RWPE2 (cell line): ENCODE measurements around the gene SNAP47.
A peak's percentile ranks its signal among the peaks of the same experiment; 100 is the strongest.

ENCODE experiments used
- ATAC-seq: fragments of 200-7000 bp; cut with Tn5 transposase; 3 replicates; pipeline ENCODE4 v1.9.1; 2021; ENCODE audit warnings: low read depth
- DNase-seq: peaks from one replicate; pipeline ENCODE4 v3.0.0-alpha.2; 2020; ENCODE audit warnings: low spot score
- H3K27ac ChIP-seq: fragments of 450-650 bp; 2 replicates; pipeline ENCODE4 v1.5.1; 2017; ENCODE audit warnings: mild to moderate bottlenecking; ENCODE audit not compliant: poor library complexity, severe bottlenecking
- H3K27me3 ChIP-seq: fragments of 250-450 bp; sonication (Bioruptor Pico); 2 replicates; pipeline ENCODE4 v1.5.1; 2021; ENCODE audit warnings: mild to moderate bottlenecking, moderate library complexity; ENCODE audit not compliant: insufficient read depth, poor library complexity, severe bottlenecking
- H3K36me3 ChIP-seq: fragments of 250-450 bp; sonication (Bioruptor Pico); 2 replicates; pipeline ENCODE4 v1.5.1; 2020; ENCODE audit warnings: low read depth, mild to moderate bottlenecking, moderate library complexity
- H3K4me1 ChIP-seq: fragments of 250-450 bp; sonication (Bioruptor Pico); 2 replicates; pipeline ENCODE4 v1.5.1; 2021; ENCODE audit warnings: mild to moderate bottlenecking, moderate library complexity; ENCODE audit not compliant: insufficient read depth, poor library complexity, severe bottlenecking
- H3K4me3 ChIP-seq: fragments of 250-450 bp; sonication (Bioruptor Pico); 2 replicates; pipeline ENCODE4 v1.5.1; 2021; ENCODE audit warnings: mild to moderate bottlenecking, moderate library complexity; ENCODE audit not compliant: severe bottlenecking
- H3K9me3 ChIP-seq: fragments of 250-450 bp; sonication (Bioruptor Pico); 2 replicates; pipeline ENCODE4 v1.5.1; 2021; ENCODE audit warnings: mild to moderate bottlenecking, moderate library complexity; ENCODE audit not compliant: severe bottlenecking
- TF ChIP-seq, protein P1 (sequence below): fragments of 450-650 bp; IDR thresholded peaks from one replicate; pipeline ENCODE4 v1.5.1; 2017; ENCODE audit warnings: mild to moderate bottlenecking, moderate library complexity; ENCODE audit not compliant: poor library complexity, severe bottlenecking

The SNAP47 gene

GRCh38 chr1:227760377-227760776, 25.1 kb downstream of the SNAP47 start:
- H3K27me3 ChIP-seq = no peaks in the 10 kb centered on the region
- no peak for ATAC-seq
- TF ChIP-seq, protein P1, sequence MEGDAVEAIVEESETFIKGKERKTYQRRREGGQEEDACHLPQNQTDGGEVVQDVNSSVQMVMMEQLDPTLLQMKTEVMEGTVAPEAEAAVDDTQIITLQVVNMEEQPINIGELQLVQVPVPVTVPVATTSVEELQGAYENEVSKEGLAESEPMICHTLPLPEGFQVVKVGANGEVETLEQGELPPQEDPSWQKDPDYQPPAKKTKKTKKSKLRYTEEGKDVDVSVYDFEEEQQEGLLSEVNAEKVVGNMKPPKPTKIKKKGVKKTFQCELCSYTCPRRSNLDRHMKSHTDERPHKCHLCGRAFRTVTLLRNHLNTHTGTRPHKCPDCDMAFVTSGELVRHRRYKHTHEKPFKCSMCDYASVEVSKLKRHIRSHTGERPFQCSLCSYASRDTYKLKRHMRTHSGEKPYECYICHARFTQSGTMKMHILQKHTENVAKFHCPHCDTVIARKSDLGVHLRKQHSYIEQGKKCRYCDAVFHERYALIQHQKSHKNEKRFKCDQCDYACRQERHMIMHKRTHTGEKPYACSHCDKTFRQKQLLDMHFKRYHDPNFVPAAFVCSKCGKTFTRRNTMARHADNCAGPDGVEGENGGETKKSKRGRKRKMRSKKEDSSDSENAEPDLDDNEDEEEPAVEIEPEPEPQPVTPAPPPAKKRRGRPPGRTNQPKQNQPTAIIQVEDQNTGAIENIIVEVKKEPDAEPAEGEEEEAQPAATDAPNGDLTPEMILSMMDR = no peak
- peaks cover 18% of the 10 kb centered on the region for H3K4me1 ChIP-seq
- no peak for DNase-seq
- H3K36me3 ChIP-seq = peaks cover 11% of the 10 kb centered on the region; the same call in 1 of the 2 replicates
- H3K27ac ChIP-seq = peak overlapping the region; percentile 66
- H3K9me3 ChIP-seq = no peaks in the 10 kb centered on the region
- no peak overlapping the region for H3K4me3 ChIP-seq

- peaks cover 18% of the 10 kb centered on the region for H3K4me1 ChIP-seq
- TF ChIP-seq, protein P1 = no peak
- no peaks in the 10 kb centered on the region for H3K27me3 ChIP-seq
- peaks cover 11% of the 10 kb centered on the region; the same call in 1 of the 2 replicates for H3K36me3 ChIP-seq
- peak overlapping the region; percentile 84 for H3K27ac ChIP-seq
- no peaks in the 10 kb centered on the region for H3K9me3 ChIP-seq
- ATAC-seq = no peak
- H3K4me3 ChIP-seq = no peak overlapping the region
- DNase-seq = no peak
Measured at GRCh38 chr1:227761621-227762230, 26.5 kb downstream of the SNAP47 start.

- H3K36me3 ChIP-seq = peaks cover 11% of the 10 kb centered on the region; the same call in 1 of the 2 replicates
- peaks cover 18% of the 10 kb centered on the region for H3K4me1 ChIP-seq
- H3K4me3 ChIP-seq = no peak overlapping the region
- peak overlapping the region; percentile 84 for H3K27ac ChIP-seq
- DNase-seq = no peak
- peak; percentile 43 for ATAC-seq
- TF ChIP-seq, protein P1 = peak; percentile 78
- no peaks in the 10 kb centered on the region for H3K27me3 ChIP-seq
- H3K9me3 ChIP-seq = no peaks in the 10 kb centered on the region
Measured at GRCh38 chr1:227762231-227762911, 27.1 kb downstream of the SNAP47 start.

DNA sequence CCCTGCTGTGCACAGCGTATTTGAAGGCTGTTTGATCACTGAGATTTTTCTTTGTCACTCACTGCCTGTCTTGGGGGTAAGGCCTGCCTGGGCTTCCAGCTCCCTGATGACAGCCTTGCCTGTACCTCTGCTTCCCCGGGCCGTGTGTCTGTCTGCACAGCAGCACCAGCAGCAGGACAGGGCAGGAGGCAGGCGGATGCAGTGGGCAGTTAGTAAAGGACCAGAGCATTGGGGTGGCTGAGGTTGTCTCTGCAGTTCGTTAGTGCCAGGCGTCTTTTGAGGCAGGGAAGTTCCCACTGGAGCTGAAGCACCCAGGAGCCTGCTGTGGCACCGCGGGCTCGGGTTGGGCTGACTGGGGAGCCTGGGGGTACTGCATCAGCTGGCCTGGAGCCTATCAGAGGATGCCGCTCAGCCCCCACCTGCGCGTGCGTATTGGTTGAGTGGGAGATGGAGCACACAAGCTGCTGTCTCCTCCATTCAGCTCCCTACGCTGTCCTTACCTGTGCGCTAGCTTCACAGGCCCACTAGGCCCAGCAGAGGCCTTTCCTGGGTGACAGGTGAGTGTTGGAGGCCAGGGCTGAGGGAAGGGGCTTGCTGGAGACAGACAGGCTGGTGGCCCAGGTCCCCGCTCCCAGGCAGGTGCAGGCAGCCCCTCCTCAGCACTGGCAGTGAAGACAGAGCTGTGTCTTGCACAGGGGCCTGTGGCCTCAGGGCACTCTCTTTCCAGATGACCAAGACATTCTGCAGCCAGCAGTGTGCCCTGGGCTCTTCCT, 28.2 kb downstream of the SNAP47 start:
- no peak for ATAC-seq
- H3K27ac ChIP-seq = peak overlapping the region; percentile 84
- no peaks in the 10 kb centered on the region for H3K9me3 ChIP-seq
- TF ChIP-seq, protein P1 = no peak
- DNase-seq = no peak
- H3K36me3 ChIP-seq = peaks cover 11% of the 10 kb centered on the region; the same call in 1 of the 2 replicates
- H3K4me1 ChIP-seq = peaks cover 18% of the 10 kb centered on the region
- H3K4me3 ChIP-seq = no peak overlapping the region
- no peaks in the 10 kb centered on the region for H3K27me3 ChIP-seq
